Kidney capillary endothelial cell (primary cell): ENCODE data around the gene MNT.

Source experiments
- DNase-seq: peaks from one replicate; pipeline ENCODE4 v3.0.0-alpha.2; 2018; ENCODE audit warnings: low spot score

MNT gene

DNA sequence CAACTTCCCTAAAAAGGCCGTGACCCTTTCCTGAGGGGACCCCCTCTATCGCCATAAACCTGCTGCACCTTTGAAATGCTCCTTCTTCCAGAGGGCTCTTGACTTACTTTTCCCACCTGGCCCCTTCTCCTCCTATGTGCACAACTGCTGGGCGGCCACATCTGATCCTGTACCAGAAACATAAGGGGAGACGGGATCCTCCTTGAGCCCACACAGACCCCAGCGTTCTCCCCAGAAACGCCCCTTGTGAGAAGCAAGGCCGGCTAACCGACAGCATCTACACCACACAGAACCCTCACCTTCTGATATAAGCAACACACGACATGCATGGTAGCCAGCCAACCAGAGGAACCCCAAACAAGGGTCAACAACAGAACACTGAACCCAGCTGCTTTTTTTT is 14.2 kb upstream of the MNT start:
- DNase-seq: no peak

DNA sequence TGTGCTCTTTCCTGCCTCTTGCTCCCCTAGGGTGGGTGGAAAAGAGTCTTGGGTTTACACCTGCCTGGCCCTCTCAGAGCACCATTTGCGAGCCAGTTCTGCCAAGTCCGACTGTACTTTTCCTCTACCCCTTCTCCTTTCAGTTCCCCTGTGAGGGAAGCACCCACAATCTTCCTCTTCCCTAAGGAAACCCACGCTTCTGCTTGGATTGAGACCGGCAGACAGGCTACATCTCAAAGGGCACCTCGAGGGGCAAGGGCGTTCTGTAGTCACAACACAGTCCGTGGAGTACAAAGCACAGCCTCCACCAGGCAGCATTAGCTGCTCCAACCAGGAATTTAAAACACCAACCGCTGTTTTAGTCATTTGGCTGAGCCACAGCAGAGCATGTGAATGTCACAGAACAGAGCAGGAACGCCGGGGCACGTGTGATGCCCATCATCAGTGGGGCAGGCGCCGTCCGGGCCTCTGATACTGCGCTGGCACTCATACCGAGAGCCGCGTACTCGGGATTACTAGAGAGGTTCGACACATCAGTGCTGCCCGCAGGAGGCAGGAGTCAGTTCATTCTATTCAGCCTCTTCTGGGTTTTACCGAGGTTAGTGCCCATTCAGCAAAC is 13.7 kb upstream of the MNT start:
- DNase-seq: no peak

GRCh38 chr17:2412561-2413021 is 11.7 kb upstream of the MNT start:
- no peak for DNase-seq

DNA sequence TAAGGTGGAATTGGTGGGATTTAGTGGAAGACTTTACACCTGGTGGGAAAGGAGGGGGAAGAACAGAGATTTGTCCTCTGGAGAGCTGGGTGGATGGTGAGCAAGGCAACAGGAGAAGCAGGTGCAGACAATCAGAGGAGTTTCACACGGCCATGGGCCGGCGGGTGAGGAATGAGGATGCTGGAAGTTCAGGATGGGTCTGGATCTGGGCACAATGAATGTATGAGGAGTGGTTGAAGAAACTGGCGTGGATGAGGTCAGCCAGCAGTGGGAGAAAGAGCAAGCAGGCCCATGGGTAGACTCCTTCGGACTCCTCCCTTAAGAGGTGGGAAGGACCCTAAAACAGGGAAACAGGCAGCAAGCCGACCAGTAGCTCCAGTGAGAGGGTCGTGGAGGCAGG is 10.1 kb upstream of the MNT start:
- DNase-seq: no peak

DNA sequence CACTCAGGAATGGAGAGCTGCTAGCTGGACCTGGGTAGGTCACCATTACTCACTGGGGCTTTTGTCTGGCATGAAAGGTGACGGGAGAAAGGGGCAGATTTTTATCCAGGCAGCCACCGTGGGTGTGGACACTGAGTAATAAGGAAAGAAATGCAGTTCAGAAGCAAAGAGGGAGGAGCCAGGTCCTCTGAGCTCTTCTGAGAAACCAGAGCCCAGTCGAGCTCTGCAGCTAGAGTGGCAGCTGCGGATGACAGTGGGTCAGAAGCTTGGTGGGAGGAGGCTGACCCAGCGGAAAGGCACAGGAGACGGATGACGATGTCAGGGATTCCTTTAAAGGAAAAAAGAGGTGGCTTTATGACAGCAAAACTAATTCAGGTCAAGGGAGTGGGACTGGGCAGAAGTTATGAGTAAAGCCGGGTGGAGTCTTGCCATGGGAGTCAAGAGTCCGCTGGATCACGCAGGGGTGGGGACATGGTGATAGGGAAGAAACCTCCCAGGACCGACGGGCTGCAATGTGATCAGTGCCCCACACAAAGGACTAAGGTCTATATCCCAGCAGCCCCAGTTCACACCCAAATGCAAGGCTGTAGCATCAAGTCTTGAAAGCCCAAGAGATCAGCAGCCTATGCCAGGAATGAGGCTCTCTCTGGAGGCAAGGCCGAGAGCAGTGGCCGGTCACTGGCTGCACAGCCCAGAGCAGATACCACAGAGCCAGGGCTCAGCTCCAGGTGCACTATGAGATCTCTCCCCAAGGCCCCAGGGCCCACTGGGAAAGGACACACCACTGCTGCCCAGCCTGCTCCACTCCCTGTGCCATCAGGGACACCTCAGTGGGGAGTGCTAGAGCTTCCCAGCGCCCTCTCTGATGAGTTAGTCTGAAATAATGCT is 6.3 kb upstream of the MNT start:
- peak; percentile 97 for DNase-seq

GRCh38 chr17:2406271-2406902 is 5.5 kb upstream of the MNT start:
- DNase-seq: no peak

DNA sequence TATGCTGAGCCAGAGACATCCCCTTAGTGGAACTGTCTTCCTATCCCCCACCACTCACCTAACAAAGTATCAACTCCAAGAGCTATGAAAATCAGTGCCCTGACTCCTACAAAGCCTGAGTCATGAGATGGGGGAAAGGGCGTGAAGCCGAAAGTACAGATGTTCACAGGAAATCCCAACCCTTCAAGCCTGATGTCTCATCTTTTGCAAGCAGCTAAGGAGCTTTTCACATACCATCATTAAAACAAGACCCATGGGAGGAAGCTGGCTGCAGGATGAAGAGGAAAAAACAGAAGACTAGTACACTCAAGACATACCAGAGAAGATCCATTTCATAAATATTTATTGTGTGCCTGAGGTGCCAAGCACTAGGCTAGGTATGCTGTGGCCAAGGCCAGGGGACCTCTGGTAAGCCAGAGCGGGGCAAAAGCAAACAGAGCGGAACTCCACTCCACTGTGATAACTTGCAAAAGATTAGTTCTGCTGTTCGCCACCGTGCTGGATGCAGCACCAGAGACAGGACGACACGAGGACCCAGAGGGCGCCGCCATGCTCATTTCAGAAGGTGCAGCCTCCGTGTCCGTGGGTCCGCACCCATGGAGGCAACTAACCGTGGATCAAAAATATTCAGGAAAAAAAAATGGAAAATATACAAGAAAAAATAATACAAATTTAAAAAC is 4.5 kb upstream of the MNT start:
- peak; percentile 91 for DNase-seq

- DNase-seq: no peak
Observed at GRCh38 chr17:2403044-2403443, 2.2 kb upstream of the MNT start.

DNA sequence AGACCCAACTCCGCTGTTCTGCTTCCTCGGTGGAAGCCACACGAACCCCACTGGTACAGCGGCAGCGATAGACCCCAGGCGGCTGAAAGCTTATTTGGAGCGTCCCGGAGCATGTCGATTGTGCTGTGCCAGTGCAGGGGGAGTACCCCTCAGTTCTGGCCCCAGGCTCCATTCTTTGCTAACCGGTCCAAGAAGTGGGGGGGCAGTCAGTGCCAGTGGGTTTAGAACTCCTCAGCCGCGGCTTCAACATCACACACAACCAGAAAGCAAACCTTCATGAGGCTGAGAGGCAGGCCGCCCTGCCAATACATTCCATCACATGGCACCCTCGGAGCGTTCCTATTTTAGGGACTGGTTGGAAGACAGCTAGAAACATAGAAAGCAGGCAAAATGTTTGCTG is 1.7 kb upstream of the MNT start:
- no peak for DNase-seq

- DNase-seq: peak; percentile 97
Observed at GRCh38 chr17:2401426-2402221, 764 bp upstream of the MNT start.

DNA sequence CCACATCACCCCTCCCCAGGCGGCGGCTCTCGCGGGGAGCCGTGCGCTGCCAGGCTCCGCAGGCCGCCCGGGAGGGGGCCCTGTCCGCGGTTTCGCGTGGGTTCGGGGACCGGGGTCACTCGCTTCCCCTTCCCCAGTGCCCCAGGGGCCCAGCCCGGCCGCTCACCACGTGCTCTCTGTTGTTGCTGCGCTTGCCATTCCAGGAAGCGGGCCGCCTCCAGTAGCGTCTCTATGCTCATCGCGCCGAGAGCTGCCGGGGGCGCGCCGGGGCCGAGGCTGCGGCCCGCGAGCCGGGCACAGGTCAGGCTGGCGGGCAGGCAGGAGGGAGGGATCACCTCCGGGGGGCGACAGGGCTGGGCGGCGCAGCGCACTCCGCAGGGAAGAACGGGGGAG is 390 bp downstream of the MNT start:
- no peak for DNase-seq

DNA sequence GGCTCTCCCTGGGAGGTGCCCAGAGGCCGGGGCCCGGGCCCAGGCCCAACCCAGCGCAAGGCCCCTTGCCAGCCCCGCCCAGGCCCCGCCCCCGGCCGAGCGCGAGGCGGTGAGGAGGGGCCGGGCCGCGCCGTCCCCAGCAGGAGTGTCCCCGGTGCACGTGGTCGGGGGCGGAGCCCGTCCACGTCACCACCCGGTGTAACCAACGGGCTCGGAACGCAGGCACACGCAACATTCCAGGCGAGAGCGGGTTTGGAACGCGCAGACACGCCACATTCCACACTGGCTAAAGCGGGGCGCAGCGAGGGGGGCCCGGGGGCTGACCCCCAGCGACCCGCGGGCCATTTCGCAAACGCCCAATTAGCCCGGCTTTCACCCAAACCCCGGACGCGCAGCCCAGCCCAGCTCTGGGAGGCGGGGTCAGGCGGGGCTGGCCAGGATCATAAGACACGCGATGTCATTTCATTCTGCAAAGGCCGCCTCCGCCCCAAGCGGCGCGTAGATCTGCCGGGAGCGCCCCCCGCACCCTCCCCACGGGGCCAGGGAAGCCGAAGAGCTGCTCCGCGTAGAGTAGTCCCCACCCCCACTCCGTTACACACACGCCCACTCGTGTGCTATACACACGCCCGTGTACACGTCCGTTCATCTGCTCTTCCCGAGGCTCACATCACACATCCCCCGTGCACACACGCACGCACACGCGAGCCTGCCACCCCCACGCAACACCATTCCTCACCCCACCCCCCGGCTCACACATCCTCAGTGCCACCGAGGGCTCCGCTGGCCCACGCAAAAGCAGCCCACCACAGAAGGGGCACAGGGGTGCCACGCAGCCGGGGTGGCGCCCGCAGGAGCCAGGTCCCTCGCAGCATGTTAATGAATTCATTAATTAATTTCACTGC is 1.0 kb downstream of the MNT start:
- DNase-seq: peak; percentile 89

DNA sequence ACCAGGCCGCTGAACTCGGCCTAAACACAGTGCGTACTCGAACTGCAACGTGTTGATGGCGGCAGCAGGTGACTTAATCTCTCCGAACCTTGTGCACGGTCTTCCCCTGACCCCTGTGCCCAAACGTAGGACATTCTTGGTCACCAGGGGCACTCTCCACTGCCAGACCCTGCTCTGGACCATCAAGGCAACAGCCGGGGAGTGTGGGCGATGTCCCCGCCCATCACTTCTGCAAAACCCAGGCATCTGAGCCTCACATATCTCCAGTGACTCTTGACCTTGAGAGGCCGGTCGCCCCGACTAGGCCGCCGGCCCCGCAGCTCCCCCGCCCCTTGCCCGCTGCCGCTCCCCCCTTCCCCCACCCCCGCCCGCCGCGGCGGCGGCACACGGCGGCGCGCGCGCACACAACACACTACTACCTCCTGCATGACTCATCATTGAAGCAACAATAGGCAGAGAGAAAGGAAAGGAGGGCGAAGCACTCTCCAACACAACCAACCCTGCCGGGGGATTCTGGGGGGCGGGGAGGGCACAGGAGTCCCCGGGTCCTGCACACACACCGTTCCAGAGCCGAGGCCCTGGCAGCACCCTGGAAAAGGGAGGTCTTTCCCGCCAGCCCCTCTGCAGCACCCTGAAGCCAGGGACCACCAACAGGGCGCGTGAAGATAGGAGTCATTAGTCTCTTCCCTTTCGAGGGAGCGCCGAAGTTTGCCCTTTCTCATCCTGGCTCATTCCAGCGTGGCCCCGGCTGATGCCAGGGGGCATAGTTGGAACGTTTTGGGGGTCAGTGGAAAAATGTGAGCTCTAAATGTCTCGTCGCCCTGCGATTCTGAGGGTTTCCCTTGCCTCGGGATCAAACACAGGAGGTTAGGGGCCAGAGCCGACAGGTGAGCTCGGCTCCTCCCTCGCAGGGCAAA is 1.9 kb downstream of the MNT start:
- DNase-seq: peak; percentile 68

DNA sequence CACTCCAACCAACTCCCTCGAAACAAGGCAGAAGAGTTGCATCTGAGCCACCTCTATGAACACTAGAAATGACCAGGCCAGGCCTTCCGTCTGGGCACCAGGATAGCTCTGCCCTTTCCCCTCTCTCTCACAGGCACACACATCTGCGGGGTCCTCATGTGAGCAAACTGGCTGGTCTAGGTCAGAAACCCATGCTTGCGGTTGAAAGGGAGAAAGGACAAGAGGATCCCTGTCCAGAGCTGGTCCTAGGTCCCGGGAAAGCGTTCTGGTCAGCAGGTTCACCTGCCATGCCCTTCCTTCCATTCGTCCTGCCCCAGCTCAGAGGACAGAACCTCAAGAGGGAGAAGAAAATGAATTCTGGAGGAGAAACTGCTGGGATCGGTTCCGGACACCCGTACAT is 2.7 kb downstream of the MNT start:
- DNase-seq: no peak

GRCh38 chr17:2397247-2398171 is 3.4 kb downstream of the MNT start:
- no peak for DNase-seq

DNA sequence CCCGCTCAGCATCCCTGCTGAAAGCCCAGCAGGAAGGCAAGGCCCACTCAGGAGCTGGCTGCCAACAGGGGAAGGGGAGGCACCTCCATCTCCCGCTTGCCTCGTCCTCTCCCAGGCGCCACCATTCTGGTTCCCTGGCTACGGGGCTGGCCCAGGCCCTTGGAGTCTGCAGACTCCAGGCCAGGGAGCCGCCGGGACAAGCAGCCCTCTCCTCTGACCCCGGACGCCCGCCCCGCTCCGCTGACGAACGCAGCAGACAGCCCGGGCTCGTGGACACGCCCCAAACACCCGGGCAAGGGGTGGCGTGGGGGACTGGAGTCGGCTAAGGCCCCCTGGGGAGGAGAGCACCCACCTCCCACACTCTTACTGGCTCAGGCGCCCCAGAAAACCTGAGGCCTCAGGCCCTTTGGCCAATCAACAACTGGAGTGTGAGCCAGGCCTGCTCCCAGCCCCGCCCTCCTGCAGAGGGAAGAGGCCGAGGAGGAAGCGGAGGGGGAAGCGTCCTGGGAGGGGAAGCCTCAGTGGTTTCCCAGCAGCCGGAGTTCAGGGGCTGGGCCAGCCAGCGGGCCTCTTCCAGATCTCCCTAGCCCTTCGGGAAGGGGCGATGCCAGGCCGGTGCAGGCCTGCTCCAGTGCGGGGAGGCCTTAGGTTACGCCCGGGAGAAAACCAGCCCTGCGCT is 4.2 kb downstream of the MNT start:
- peak; percentile 77 for DNase-seq

DNA sequence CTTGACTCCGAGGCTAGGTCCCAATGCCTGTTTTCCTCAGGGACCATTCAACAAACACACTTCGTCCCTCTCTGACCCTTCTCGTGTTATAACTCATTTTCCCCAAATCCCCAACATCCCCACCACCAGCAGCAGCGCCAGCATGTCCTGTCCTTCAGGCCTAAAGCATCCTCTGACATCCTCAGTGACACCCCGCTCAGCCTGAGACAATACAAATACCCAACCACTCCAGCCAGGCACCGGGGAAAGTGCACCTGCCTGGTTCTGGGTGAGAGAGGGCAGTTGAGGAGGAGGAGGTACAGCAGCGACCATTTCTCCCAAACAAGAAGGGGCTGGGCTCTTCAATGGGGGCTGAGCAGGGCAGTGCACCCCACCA is 4.7 kb downstream of the MNT start:
- DNase-seq: no peak
